NOMO-1 (cell line): Measurements from ENCODE around the gene JAK3.
"Not testable (repeated sequence)": the region's sequence is repeated elsewhere in the genome, so short reads cannot be mapped to it uniquely, and the experiment has no call there.

ENCODE experiments used
- DNase-seq, 2 experiments: peaks; one replicate each; lab custom pipeline; 2025; ENCODE audit not compliant: unreplicated experiment in 2 of 2; lab: John Stamatoyannopoulos, UW

Gene JAK3

DNA sequence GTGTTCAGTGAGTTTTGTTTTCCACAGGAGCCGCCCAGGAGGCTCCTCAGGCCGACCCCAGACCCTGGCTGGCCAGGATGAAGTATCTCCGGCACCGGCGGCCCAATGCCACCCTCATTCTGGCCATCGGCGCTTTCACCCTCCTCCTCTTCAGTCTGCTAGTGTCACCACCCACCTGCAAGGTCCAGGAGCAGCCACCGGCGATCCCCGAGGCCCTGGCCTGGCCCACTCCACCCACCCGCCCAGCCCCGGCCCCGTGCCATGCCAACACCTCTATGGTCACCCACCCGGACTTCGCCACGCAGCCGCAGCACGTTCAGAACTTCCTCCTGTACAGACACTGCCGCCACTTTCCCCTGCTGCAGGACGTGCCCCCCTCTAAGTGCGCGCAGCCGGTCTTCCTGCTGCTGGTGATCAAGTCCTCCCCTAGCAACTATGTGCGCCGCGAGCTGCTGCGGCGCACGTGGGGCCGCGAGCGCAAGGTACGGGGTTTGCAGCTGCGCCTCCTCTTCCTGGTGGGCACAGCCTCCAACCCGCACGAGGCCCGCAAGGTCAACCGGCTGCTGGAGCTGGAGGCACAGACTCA is 40.0 kb downstream of the JAK3 start:
- no peak for DNase-seq

DNA sequence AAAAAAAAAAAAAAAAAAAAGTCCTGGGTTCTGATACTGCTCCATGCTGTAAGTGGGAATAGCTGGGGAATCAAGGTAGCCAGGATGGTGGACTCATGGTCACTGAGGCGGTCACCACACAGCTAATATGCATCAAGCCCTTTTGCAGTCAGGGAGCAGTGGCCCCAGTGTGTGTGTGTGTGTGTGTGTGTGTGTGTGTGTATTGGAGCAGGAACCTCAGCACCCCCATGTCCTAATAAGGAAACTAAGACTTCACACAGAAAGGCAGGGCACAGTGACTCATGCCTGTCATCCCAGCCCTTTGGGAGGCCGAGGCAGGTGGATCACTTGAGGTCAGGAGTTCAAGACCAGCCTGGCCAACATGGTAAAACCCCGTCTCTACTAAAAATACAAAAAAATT is 40.8 kb downstream of the JAK3 start:
- no peak for DNase-seq

GRCh38 chr19:17805427-17805826 is 42.4 kb downstream of the JAK3 start:
- DNase-seq = no peak

GRCh38 chr19:17803264-17803896 is 44.4 kb downstream of the JAK3 start:
- peak; percentile 68 to 74 for DNase-seq

DNA sequence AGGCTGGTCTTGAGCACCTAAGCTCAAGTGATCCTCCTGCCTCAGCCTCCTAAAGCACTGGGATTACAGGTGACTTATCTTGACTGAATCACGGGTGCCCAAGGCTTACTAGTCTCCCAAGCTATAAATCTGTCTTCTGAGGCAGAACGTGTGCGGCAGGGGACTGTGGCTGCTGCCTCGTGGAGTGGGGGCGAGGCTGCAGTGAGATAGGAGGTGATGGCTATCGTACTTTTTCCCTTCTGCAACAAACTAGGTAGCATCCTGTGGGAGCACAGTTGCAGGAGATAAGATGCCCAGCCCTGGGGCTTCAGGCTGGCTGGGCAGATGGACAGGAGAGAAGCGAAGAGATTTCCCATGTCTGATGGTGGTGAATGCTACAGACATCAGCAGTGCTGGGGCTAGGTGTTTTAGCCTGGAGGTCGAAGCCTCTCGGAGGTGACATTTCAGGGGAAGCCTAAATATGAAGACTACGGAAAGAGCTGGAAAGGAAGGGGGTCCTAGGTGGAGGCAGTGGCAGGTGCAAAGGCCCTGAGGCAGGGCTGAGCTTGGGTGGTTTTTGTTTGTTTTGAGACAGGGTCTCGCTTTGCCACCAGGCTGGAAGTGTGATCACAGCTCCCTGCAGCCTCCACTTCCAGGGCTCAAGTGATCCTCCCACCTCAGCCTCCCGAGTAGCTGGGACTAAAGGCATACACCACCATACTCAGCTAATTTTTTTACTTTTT is 45.5 kb downstream of the JAK3 start:
- no peak for DNase-seq

GRCh38 chr19:17798599-17798998 is 49.2 kb downstream of the JAK3 start:
- not testable (repeated sequence) for DNase-seq

- no peak for DNase-seq
These were observed 50.2 kb downstream of the JAK3 start for GRCh38 chr19:17797424-17798201.

GRCh38 chr19:17796838-17797423 is 50.9 kb downstream of the JAK3 start:
- DNase-seq = no peak

GRCh38 chr19:17796013-17796837 is 51.6 kb downstream of the JAK3 start:
- no peak for DNase-seq

GRCh38 chr19:17795495-17795856 is 52.3 kb downstream of the JAK3 start:
- no peak for DNase-seq

GRCh38 chr19:17794731-17795494 is 52.9 kb downstream of the JAK3 start, which contains the start of gene B3GNT3:
Gene B3GNT3 (plus strand): TSS chr19:17795138. CDS start chr19:17807808, 12,670 bp downstream.
- no peak for DNase-seq

GRCh38 chr19:17794412-17794730 is 53.4 kb downstream of the JAK3 start:
- DNase-seq = no peak

DNA sequence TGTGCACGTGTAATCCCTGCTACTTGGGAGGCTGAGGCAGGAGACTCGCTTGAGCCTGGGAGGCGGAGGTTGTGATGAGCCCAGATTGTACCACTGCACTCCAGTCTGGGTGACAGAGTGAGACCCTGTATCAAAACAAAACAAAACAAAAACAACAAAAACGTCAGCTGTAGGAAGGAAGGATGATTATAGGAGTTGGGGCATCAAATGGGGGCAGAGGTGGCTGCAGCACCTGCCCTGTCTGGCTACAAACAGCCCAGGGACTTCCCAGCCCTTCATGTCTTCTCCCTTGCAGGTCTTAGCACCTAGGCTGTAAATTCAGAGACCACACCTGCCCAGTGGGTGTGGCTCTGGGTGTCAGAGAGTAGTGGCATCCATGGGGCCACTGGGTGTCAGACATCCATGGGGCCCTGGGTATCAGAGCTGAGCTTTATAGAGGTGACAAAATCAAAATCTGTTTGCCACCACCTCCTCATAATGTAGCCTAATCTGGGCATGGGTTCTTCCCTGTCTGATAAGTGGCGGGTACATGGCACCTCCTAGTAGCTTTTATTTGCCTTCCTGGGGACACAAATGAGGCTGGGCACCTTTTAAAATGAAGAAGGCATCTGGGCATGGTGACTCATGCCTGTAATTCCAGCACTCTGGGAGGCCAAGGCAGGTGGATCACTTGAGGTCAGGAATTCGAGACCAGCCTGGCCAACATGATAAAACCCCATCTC is 57.6 kb downstream of the JAK3 start:
- DNase-seq = no peak

DNA sequence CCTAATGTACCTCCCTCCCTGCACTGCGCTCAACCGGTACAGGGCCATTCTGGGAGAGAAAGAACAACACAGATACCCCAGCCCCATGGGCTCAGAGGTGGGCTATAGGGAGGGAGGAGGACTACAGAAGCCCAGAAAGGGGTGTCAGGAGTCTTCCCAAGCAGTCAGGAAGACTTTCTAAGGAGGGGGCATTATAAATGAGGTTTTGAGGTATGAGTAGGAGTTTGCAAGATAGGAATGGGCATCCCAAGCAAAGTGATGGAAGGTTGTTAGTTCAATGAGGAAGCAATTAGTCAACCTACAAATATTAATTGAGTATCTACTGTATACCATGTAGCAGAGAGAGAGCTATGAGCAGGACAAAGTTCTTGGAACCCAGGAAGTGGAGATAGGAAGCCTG is 59.1 kb downstream of the JAK3 start:
- DNase-seq = no peak

DNA sequence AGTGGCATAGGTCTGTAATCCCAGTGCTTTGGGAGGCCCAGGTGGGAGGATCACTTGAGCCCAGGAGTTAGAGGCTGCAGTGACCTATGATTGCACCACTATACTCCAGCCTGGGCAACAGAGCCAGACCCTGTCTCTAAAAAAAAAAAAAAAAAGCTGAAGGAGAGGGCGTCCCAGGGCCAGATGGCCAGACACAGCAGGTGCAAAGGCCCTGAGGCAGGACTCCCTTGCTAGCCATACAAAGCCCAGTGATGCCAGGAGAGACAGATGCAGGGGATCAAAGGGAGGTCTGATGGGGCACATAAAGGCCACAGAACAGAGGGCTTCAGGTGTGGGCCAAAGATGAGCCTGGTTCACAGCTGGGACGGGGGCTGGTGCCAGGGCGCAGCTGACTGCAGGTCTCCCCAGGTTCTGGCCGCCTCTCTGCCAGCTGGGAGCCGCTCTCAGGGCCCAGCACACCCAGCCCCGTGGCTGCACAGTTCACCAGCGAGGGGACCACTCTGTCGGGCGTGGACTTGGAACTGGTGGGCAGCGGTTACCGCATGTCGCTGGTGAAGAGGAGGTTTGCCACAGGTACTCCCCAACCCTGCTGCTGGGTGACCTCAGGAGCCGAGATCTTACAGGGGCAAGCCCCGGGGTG is 60.4 kb downstream of the JAK3 start:
- no peak for DNase-seq

DNA sequence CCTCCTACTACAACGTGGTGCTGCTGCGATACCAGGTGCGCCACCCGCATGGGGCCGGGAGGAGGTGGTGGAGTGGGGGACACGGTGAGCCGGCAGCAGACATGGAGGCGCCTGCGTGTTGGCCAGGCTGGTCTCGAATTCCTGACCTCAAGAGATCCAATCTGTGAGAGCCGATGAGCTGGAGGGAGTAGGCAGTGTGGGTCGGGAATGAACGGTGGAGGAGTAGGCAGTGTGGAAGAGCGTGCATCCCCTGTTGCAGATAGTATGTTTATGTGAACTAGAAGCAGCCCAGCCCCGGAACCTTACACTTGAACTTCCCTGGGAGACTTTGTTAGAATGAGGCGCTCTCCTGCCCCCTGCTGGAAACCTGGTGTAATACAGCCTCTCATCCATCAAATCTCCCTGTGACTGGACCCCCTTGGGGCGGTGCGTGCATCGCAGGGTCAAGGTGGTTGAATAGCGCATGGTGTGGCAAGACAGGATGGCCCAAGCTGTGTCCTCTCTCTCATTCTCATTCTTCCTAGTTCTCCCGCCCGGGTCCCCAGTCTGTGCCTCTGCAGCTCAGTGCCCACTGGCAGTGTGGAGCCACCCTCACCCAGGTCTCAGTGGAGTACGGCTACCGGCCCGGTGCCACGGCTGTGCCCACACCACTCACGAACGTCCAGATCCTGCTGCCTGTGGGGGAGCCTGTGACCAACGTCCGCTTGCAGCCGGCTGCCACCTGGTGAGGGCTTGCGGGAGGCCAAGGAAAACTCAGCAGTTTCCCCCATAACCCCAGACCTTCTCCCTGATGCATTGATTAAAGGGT is 63.4 kb downstream of the JAK3 start:
- DNase-seq = peak; percentile 38 to 42

- DNase-seq = not testable (repeated sequence)
These were observed 64.1 kb downstream of the JAK3 start for GRCh38 chr19:17783721-17784120.

DNA sequence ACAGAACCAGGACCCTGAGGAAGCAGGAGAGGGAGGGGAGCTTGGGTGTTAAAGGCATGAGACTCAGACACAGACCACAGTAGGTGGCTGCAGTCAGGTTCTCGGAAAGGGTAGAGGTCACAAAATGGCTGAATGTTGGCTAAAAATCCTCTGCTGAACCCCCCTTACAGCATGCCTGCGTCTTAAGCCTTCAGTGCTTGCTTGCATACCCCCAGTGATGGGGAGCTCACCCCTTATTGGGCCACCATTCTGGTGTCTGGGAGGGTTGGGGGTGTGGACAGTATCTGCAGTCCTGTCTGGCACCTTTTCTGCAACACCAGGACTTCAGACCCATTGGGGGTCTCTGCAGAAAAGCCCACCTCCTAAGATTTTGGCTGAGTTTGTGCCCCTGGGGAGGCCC is 67.0 kb downstream of the JAK3 start:
- no peak for DNase-seq
